HG03139 (cell line): ENCODE measurements around the gene KCNN4.
A peak's percentile ranks its signal among the peaks of the same experiment; 100 is the strongest.
"Not testable (repeated sequence)": the region's sequence is repeated elsewhere in the genome, so short reads cannot be mapped to it uniquely, and the experiment has no call there.

ENCODE experiments used
- ATAC-seq: cut with Tn5 transposase; IDR thresholded peaks from one replicate; pipeline ENCODE4 v1.9.1; 2021; ENCODE audit not compliant: unreplicated experiment

The KCNN4 gene

GRCh38 chr19:43780706-43781525 lies at the start of gene KCNN4:
KCNN4 (minus strand) TSS chr19:43780973; CDS start chr19:43780861, 112 bp downstream.
- peak; percentile 38 for ATAC-seq

GRCh38 chr19:43826787-43827754 lies 46.3 kb upstream of the KCNN4 start, which contains the start of gene ZNF283:
ZNF283 (plus strand) TSS chr19:43827321; CDS start chr19:43833505, 6,184 bp downstream.
- ATAC-seq: peak; percentile 87

DNA sequence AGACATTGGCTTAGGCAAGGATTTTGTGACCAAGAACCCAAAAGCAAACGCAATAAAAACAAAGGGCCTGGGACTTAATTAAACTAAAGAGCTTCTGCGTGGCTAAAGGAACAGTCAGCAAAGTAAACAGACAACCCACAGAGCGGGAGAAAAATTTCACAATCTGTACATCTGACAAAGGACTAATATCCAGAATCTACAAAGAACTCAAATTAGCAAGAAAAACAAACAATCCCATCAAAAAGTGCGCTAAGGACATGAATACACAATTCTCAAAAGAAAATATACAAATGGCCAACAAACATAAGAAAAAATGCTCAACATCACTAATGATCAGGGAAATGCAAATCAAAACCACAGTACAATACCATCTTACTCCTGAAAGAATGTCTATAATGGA lies 43.8 kb upstream of the KCNN4 start:
- ATAC-seq: not testable (repeated sequence)

GRCh38 chr19:43823856-43824255 lies 43.1 kb upstream of the KCNN4 start:
- ATAC-seq: not testable (repeated sequence)

- ATAC-seq: no peak
Observed at GRCh38 chr19:43820884-43821215, 40.1 kb upstream of the KCNN4 start.

DNA sequence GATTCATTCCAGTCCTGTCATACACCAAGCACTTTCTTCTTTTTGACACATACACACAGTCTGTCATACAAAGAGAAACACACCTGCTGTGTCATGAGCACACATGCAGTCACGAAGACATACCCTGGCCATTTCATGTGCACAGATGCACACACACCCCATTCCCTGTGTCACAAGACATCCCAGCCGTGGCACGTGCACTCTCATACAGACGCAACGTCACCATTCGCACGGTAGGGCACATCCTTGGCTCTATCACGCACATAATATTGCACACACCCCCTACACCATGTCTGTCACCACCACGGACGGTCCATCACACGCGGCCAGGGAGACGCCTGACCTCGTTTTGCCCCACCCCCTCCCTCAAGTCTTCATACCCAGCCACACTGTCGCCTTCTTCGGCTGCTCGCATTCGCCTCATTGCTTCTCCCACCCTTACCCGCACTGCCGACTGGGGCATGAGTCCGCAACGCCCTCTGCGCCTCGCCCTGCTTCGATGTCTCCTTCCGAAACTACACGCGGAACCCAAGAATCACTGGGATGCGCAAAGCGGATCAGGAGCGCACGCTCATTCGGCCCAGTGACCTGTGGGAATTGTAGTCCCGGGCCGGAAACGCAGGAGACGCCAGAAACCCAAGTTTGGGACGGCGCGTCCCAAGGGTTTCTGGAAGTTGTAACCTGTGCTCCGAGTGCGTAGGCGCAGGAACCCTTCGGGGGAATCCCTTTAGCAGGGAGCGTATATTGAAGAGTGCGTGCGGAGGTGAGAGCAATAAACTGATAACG lies 39.5 kb upstream of the KCNN4 start:
- ATAC-seq: no peak

DNA sequence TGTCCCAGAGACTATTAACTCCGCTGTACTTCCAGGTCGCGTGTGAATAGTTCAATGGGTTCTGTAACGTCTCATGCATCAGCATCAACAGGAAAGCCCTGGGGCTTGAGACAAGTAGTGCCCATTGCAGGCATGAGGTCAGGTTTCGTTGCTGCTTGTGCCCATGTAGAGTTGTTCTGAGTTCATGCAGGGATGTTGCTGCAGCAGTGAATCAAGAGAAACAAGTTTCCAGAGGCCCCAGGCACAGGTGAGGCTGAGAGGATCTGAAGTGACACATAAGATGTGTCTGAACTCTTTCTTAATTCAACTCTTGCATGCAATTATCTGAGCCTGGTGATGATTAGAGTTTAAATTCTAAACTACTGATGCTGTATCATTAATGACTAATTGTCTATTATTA lies 37.7 kb upstream of the KCNN4 start:
- no peak for ATAC-seq

DNA sequence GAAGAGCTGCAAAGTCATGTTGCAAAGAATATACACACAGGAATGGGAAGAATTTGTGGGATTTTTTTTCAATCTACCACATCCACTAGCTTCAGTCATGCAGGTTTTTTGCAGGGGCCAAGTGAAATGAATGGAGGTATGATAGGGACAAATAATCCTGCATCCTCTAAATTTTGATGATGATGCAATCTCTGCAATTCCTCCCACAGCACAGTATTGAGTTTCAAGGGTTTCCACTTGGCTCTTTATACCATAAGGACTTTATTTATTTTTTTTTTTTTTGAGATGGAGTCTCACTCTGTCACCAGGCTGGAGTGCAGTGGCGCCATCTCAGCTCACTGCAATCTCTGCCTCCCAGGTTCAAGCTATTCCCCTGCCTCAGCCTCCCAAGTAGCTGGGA lies 36.7 kb upstream of the KCNN4 start:
- not testable (repeated sequence) for ATAC-seq

DNA sequence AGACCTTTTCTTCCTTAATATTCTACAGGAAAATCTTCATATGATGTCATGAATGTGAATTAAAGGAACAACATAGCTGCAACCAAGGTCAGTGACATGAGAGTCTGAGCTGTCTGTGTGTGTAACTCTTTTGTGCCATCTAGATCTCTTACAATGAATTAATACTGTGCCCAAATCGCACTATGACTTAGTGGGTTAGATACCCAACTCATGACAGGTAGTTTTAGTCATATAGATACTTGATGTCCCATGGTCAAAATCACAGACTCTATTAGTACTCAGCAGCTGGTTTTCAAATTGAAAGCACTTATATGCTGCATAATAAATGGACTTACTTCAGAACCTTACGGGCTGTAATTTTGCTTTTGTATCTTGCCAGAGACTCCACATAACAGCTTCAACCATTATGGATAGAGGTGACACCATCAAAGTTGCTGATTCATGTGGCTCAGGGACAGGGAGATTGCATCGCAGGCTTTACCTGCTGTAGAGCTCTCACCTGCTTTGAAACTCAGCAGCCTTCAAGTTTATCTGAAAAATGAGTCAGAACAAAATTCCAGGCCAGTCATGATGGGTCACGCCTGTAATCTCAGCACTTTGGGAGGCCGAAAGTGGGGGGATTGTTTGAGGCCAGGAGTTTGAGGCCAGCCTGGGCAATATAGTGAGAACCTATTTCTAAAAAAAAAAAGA lies 34.0 kb upstream of the KCNN4 start:
- ATAC-seq: no peak

GRCh38 chr19:43812688-43813087 lies 31.9 kb upstream of the KCNN4 start:
- ATAC-seq: no peak

DNA sequence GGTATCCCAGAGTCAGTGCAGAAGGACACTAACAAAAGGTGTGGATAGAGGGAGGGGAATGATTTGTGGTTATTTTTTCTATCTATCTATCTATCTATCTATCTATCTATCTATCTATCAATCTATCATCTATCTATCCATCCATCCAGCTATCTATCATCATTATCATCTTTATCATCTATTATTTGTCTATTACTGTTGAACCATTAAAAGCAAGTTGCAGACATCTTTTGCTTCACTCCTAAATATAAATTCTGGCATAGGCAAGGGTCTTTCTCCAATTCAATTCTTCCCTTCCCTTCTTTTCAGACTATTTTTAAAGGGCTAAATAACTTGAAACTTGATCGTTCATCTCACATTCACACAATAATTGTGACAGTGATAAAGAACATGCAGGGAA lies 31.5 kb upstream of the KCNN4 start:
- ATAC-seq: no peak

- no peak for ATAC-seq
Observed at GRCh38 chr19:43811837-43812236, 31.1 kb upstream of the KCNN4 start.

GRCh38 chr19:43809762-43810696 lies 29.3 kb upstream of the KCNN4 start:
- ATAC-seq: no peak

DNA sequence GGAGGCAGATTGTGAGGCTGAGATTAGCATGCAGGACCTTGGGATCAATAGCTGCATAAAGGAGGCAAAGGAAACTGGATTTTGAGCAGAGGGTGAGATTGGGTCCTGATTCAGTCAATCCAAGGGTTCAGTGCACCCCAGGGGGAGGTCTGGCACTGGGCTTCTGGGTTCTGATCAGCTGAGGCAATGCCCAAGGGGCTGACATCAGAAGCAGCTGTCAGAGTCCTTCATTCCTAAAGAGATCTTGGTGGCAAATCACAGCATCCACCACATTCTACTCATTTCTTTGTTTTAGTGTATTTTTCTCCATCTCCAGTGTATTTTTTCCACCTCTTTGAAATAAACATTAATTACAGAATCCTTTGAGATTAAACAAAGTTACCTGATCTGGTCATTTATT lies 26.9 kb upstream of the KCNN4 start:
- no peak for ATAC-seq

DNA sequence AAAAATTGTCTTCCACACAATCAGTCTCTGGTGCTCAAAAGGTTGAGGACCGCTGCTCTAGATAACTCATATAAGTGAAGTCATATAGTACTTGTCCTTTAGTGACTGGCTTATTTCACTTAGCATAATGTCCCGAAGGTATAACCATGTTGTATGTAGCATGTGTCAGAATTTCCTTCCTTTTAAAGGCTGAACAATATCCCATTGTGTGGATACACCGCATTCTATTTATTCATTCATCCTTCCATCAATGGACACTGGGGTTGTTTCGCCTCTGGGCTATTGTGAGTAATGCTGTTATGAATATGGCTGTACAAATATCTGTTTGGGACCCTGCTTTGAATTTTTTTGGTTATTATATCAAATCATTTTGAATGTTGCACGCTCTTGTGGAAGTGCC lies 26.1 kb upstream of the KCNN4 start:
- ATAC-seq: no peak

GRCh38 chr19:43806401-43806800 lies 25.6 kb upstream of the KCNN4 start:
- ATAC-seq: not testable (repeated sequence)

GRCh38 chr19:43804432-43804831 lies 23.7 kb upstream of the KCNN4 start:
- ATAC-seq: no peak

GRCh38 chr19:43802216-43802951 lies 21.6 kb upstream of the KCNN4 start, which contains the start of gene LYPD5:
LYPD5 (minus strand) TSS chr19:43802447; CDS start chr19:43802380, 67 bp downstream.
- ATAC-seq: no peak
